NCI-H2081 (cell line): ENCODE data around the gene DENND4C.
"Not testable (repeated sequence)": the region's sequence is repeated elsewhere in the genome, so short reads cannot be mapped to it uniquely, and the experiment has no call there.

Experiments
- DNase-seq, 2 experiments: peaks; one replicate each; lab custom pipeline; 2025; lab: John Stamatoyannopoulos, UW

Gene DENND4C

DNA sequence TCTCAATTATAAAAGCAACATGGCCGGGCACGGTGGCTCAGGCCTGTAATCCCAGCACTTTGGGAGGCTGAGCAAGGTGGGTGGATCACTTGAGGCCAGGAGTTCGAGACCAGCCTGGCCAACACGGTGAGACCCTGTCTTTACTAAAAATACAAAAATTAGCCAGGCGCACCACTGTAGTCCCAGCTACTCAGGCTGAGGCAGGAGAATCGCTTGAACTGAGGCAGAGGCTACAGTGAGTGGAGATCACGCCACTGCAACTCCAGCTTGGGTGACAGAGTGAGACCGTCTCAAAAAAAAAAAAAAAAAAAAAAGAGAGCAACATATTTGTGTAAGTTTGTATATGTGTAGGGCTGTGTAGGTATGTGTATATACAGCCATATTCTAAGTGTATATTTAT lies 142.1 kb downstream of the DENND4C start:
- no peak for DNase-seq

- peak in 1 of 2 experiments; percentile 20 for DNase-seq
Measured at GRCh38 chr9:19373527-19373926, 143.0 kb downstream of the DENND4C start.

DNA sequence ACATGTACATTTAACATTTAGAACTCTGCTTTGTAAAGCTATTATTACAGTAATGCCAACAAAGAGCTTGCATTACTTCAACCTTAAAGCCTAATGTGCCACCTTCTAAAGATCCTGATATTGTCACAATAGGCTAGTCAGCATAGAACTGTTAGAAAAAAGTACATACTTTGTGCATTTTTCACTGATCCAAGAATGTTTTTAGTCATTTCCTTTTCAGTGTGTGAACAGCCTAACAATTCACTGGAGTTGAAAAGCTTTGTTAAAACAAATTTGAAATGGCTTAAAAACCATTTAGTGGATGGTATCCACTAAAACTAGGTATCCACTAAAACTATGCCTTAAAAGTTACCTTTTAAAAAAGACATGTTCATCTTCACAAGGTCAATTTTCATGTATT lies 145.0 kb downstream of the DENND4C start:
- DNase-seq: no peak

DNA sequence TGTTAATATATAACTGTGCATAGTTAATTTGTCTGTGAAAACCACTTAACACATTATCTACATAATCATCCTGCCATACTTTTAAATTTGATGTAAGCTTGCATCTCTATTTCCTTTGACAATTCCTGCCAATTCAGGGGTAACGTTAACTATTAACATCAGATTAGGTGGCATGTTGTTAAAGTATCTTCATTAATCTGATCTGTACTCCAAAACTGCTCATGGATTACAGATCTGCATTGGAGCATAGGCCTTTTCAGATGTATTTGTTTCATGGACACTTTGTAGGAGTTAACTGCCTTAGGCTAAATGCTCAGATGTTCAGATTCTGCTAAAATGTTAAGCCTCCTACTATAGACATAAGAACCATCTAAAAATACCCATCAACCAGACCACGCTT lies 146.4 kb downstream of the DENND4C start:
- no peak for DNase-seq

GRCh38 chr9:19378164-19378563 lies 147.7 kb downstream of the DENND4C start:
- DNase-seq: no peak

- no peak for DNase-seq
Measured at GRCh38 chr9:19378647-19379046, 148.2 kb downstream of the DENND4C start.

DNA sequence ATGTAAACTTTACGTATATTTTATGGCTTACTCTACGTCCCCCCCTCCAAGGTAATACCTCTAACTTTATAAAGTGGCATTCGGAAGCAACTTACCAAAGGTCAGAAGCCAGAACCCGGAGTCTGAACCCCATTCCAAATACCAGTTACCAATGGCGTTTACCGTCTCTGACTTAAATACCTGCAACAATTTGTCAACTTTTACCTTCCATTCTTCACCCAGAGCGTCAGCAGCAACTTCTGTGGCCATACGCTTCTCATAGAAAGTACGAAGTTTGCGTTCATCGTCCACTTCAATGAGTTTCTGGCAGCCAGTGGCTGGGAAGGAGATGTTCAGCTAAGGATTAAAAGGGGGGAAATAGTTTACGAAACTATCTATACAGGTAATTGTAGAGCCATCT lies 148.8 kb downstream of the DENND4C start:
- DNase-seq: no peak

GRCh38 chr9:19379697-19380046 lies 149.2 kb downstream of the DENND4C start:
- peak in 1 of 2 experiments; percentile 62 for DNase-seq

- DNase-seq: no peak
Measured at GRCh38 chr9:19380826-19381075, 150.3 kb downstream of the DENND4C start.

GRCh38 chr9:19381656-19382055 lies 151.2 kb downstream of the DENND4C start:
- DNase-seq: no peak

DNA sequence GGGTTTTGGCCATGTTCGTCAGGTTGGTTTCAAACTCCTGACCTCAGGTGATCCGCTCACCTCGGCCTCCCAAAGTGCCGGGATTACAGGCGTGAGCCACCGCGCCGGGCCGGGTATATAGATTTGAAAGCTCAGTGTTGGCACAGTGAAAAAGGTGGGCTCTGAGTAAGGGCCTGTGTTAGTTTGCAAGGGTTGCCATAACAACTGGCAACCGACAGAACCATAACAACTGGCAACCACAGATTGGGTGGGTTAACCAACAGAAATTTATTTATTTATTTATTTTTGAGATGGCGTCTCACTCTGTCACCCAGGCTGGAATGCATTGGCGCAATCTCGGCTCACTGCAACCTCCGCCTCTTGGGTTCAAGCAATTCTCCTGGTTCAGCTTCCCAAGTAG lies 154.7 kb downstream of the DENND4C start:
- not testable (repeated sequence) for DNase-seq

GRCh38 chr9:19385786-19386501 lies 155.5 kb downstream of the DENND4C start:
- DNase-seq: no peak

GRCh38 chr9:19386502-19387044 lies 156.1 kb downstream of the DENND4C start:
- no peak for DNase-seq

- no peak for DNase-seq
Measured at GRCh38 chr9:19387317-19387716, 156.8 kb downstream of the DENND4C start.

DNA sequence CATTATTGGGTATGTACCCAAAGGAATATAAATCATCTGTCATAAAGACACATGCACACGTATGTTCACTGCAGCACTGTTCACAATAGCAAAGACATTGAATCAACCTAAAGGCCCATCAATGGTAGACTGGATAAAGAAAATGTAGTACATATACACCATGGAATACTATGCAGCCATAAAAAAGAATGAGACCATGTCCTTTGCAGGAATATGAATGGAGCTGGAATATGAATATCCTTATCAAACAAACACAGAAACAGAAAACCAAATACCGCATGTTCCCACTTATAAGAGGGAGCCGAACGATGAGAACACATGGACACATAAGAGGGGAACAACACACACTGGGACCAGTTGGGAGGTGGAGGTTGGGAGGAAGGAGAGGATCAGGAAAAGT lies 159.0 kb downstream of the DENND4C start:
- not testable (repeated sequence) for DNase-seq

- no peak for DNase-seq
Measured at GRCh38 chr9:19397845-19398244, 167.4 kb downstream of the DENND4C start.

GRCh38 chr9:19403231-19403630 lies 172.7 kb downstream of the DENND4C start:
- DNase-seq: not testable (repeated sequence)

DNA sequence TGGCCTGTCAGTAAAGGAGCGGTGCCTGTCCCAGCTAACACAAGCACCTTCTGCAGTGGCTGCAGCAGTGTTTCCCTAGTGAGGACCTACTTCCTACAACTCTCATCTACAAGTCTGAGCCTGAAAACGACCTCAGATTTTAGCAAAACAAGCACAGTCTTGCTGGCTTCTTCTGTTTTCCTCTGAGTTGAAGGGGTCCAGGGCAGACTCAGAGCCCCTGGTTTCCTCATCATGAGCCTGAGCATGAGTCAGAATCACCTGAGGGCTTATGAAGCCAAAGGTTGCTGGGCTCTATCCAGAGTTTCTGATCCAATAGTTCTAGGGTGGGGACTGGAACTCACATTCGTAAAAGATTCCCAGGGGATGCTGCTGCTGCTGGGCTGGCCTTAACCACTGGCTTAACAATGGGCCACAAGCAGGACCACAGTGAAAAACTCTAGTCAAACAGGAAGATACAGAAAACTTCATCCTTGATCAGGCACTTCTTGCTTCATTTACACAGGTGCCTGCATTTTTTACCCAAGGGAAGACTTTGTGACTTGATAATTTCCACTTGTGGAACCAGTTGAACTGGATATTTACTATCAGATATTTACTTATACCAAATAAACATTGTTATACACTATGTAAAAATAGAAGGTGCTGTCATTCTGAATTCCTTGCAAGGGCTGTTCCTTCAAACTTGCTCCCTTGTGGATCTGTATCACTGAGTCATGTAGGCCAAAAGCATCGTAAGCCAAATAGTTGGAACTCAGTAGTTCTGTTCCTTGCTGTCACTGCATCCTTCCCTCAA lies 174.0 kb downstream of the DENND4C start:
- no peak for DNase-seq

GRCh38 chr9:19405771-19406170 lies 175.3 kb downstream of the DENND4C start:
- DNase-seq: no peak

DNA sequence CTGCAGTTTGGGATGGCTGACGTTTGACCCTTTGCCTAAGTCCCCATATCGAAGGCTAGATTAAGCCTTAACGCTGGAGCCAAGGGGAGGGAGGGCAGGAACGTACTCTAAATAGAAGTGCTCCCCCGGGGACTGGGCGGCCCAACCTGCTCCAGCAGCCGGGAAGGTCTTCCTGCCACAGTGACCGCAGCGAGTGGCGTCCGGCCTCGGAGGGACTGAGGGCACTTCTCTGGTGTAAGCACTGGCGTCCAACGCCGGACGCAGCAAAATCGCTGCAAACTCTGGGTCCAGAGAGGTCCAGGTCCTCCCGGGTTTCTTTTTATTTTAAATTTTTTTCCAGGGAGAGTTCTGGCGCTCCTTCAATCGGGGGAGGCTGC lies 177.8 kb downstream of the DENND4C start:
- DNase-seq: no peak

DNA sequence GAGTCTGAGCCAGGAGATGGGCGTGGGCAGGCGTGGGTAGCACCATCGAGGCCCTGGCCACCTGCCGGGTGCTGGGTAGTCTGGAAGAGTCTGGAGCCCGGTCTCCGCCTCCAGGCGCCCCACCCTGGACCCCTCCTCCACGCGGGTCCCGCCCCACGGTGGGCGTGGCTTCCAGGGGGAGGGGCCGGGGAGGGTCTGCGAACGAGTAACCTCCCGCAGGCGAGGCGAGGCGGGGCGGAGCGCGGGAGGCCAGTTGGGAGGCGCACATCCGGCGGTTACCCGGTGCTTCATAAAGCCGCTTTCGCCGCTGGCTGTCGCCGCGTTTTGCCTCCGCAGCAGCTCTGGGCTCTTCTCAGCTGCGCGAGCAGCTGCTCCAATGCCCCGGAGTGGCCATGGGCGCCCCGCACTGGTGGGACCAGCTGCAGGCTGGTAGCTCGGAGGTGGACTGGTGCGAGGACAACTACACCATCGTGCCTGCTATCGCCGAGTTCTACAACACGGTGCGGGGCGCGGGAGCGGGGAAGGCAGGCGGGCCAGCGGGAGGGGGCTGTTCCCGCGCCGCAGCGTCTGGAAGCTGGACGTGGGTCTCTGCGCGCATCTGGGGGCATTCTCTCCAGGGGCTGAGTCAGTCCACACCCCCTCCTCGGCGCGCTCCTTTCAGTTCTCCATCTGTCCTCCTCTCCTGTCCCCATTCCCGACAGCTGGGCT lies 178.4 kb downstream of the DENND4C start, which contains the start of gene ACER2:
ACER2 (plus strand) TSS at position 317 of the 708 bp plus-strand sequence; CDS start at position 393, 76 bp downstream.
- peak; percentile 94 to 96 for DNase-seq

DNA sequence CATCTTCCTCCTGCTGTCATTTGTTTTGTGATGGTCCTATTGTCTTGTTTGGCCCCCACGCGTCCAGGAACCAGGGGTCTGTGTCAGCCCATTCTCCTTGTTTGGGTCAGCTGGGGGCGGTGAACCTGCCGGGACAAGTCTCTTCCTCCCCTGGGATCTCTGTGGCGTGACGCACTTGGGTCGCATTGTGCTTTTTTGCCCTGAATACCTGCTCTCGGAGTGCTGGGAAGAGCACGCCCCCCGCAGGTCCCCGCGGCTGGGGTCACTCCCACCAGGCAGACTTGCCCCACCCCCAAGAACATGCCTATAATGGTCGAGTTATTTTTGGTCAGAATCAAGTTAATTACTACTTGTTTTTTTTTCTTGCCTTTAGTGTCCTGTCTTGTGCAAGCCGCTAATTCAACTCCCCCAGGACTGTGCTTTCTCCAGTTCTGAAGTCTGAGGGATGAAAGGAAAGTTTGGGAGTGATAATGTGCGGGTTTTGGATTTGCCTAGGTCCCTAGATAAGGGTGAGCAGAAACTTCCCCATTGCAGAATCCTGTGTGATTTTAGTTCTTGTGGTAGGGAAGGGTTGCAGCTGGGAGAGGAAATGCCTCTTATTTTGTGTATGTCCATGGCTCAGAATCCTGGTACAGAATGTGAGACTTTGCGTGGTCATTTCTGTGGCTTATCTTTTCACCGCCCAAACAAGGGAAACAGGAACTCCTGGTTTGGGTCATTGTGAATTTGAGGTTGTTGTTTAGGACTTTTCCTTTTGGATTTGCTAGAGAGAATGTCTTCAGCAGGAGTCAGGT lies 179.1 kb downstream of the DENND4C start:
- peak; percentile 29 to 46 for DNase-seq
